NCI-H69 (cell line): Measurements from ENCODE around the gene WFIKKN2.
A peak's percentile ranks its signal among the peaks of the same experiment; 100 is the strongest.
"Not testable (repeated sequence)": the region's sequence is repeated elsewhere in the genome, so short reads cannot be mapped to it uniquely, and the experiment has no call there.

ENCODE experiments used
- DNase-seq: peaks from one replicate; lab custom pipeline; 2025; lab: John Stamatoyannopoulos, UW

Gene WFIKKN2

GRCh38 chr17:50835301-50836234, at the start of gene WFIKKN2:
Gene WFIKKN2, plus strand, starts transcription at chr17:50835586. Its CDS starts 352 bp downstream, at chr17:50835938.
- peak; percentile 36 for DNase-seq

GRCh38 chr17:50785946-50786570, 49.3 kb upstream of the WFIKKN2 start:
- DNase-seq, result peak; percentile 24

- DNase-seq, result peak; percentile 74
Observed at GRCh38 chr17:50787106-50787505, 48.3 kb upstream of the WFIKKN2 start.

- DNase-seq, result no peak
Observed at GRCh38 chr17:50790618-50791017, 44.8 kb upstream of the WFIKKN2 start.

GRCh38 chr17:50792132-50792531, 43.3 kb upstream of the WFIKKN2 start:
- DNase-seq, result no peak

- DNase-seq, result no peak
Observed at GRCh38 chr17:50793007-50793406, 42.4 kb upstream of the WFIKKN2 start.

- DNase-seq, result no peak
Observed at GRCh38 chr17:50794361-50794760, 41.0 kb upstream of the WFIKKN2 start.

GRCh38 chr17:50797135-50797810, 38.1 kb upstream of the WFIKKN2 start:
- peak; percentile 15 for DNase-seq

GRCh38 chr17:50798424-50799288, 36.7 kb upstream of the WFIKKN2 start:
- DNase-seq, result peak; percentile 79

GRCh38 chr17:50799582-50799981, 35.8 kb upstream of the WFIKKN2 start:
- DNase-seq, result no peak

- DNase-seq, result no peak
Observed at GRCh38 chr17:50800196-50800700, 35.1 kb upstream of the WFIKKN2 start.

- no peak for DNase-seq
Observed at GRCh38 chr17:50802609-50803571, 32.5 kb upstream of the WFIKKN2 start.

GRCh38 chr17:50803676-50804075, 31.7 kb upstream of the WFIKKN2 start:
- no peak for DNase-seq

GRCh38 chr17:50804749-50805475, 30.5 kb upstream of the WFIKKN2 start:
- not testable (repeated sequence) for DNase-seq

- DNase-seq, result peak; percentile 74
Observed at GRCh38 chr17:50805486-50805885, 29.9 kb upstream of the WFIKKN2 start.

GRCh38 chr17:50806141-50806643, 29.2 kb upstream of the WFIKKN2 start:
- DNase-seq, result peak; percentile 83

- DNase-seq, result peak; percentile 12
Observed at GRCh38 chr17:50807009-50807408, 28.4 kb upstream of the WFIKKN2 start.

- DNase-seq, result no peak
Observed at GRCh38 chr17:50807675-50808074, 27.7 kb upstream of the WFIKKN2 start.

- DNase-seq, result no peak
Observed at GRCh38 chr17:50808413-50808812, 27.0 kb upstream of the WFIKKN2 start.
